GM18909 (cell line): ENCODE measurements around the gene LHX6.

Experiments
- ATAC-seq: cut with Tn5 transposase; IDR thresholded peaks from one replicate; pipeline ENCODE4 v1.9.1; 2021; ENCODE audit warnings: mild to moderate bottlenecking; ENCODE audit not compliant: unreplicated experiment, poor library complexity

Gene LHX6

GRCh38 chr9:122236681-122237080 is 7.9 kb upstream of the LHX6 start:
- ATAC-seq, result no peak

- ATAC-seq, result no peak
These were observed 5.4 kb upstream of the LHX6 start for GRCh38 chr9:122234022-122234748.

GRCh38 chr9:122232796-122233306 is 4.1 kb upstream of the LHX6 start:
- ATAC-seq, result no peak

- no peak for ATAC-seq
These were observed 704 bp upstream of the LHX6 start for GRCh38 chr9:122229485-122229837.

GRCh38 chr9:122228191-122228567 is 578 bp downstream of the LHX6 start:
- no peak for ATAC-seq

- ATAC-seq, result no peak
These were observed 1.2 kb downstream of the LHX6 start for GRCh38 chr9:122227575-122227900.

GRCh38 chr9:122226758-122227574 is 1.8 kb downstream of the LHX6 start:
- no peak for ATAC-seq

GRCh38 chr9:122226142-122226757 is 2.5 kb downstream of the LHX6 start:
- no peak for ATAC-seq

GRCh38 chr9:122225312-122226141 is 3.2 kb downstream of the LHX6 start:
- no peak for ATAC-seq

- ATAC-seq, result no peak
These were observed 5.3 kb downstream of the LHX6 start for GRCh38 chr9:122223435-122223834.

- no peak for ATAC-seq
These were observed 6.0 kb downstream of the LHX6 start for GRCh38 chr9:122222791-122223190.

- ATAC-seq, result no peak
These were observed 7.5 kb downstream of the LHX6 start for GRCh38 chr9:122221183-122221811.

- ATAC-seq, result no peak
These were observed 8.0 kb downstream of the LHX6 start for GRCh38 chr9:122220673-122221182.

- ATAC-seq, result no peak
These were observed 8.7 kb downstream of the LHX6 start for GRCh38 chr9:122219856-122220672.

GRCh38 chr9:122218935-122219855 is 9.6 kb downstream of the LHX6 start:
- no peak for ATAC-seq

GRCh38 chr9:122218071-122218934 is 10.5 kb downstream of the LHX6 start:
- no peak for ATAC-seq

GRCh38 chr9:122217640-122218039 is 11.1 kb downstream of the LHX6 start:
- ATAC-seq, result no peak
